HL-60 (cell line): ENCODE results near the gene VAMP5.

Experiments used
- CTCF ChIP-seq: IDR thresholded peaks from one replicate; pipeline ENCODE4 v1.5.1; 2011; ENCODE audit warnings: low read length, control low read depth, inconsistent platforms; ENCODE audit not compliant: insufficient read depth
- GABPA ChIP-seq: IDR thresholded peaks from 2 replicates; pipeline ENCODE4 v1.6.1; 2012; ENCODE audit warnings: low read depth
- POLR2AphosphoS5 ChIP-seq: IDR thresholded peaks from 2 replicates; pipeline ENCODE4 v1.6.1; 2012; ENCODE audit warnings: low read depth
- REST ChIP-seq: IDR thresholded peaks from 2 replicates; pipeline ENCODE4 v1.6.1; 2012; ENCODE audit warnings: low read depth; ENCODE audit not compliant: insufficient replicate concordance

DNA sequence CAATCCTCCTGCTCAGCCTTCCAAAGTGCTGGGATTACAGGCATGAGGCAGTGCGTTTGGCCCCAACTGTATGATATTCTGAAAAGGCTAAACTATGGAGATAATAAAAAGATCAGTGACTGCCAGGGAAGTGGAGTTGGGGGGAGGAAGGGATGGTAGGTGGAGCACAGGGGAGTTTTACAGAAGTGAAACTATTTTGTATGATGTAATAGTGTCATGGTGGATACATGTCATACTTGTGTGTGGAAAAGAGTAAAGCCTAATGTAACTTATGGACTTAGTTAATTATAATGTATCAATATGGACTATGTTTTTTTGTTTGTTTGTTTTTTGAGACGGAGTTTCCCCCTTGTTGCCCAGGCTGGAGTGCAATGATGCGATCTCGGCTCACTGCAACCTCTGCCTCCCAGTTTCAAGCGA is 20.1 kb upstream of the VAMP5 start:
- no peak for TF ChIP-seq CTCF
- no peak for TF ChIP-seq REST
- no peak for TF ChIP-seq POLR2AphosphoS5
- no peak for TF ChIP-seq GABPA
